Mammary microvascular endothelial cell (primary cell): ENCODE results near the gene CEACAM3. TPM values are rescaled to one million over a fixed set of nuclear protein-coding genes. Genes with fewer than 3 reads are reported as not detected.

ENCODE experiments used
- total RNA-seq: library from RNA; depleted of rRNA; stranded (reverse); fragments of >200 nt; gene quantifications from 2 replicates; pipeline ENCODE4 v1.2.3, GENCODE V29; 2015

Gene CEACAM3
- total RNA-seq: not detected in 2 replicates

GRCh38 chr19:41796362-41796761 lies at the start of gene CEACAM3:
Gene CEACAM3, plus strand, starts transcription at chr19:41796587. Its CDS starts 91 bp downstream, at chr19:41796678.

DNA sequence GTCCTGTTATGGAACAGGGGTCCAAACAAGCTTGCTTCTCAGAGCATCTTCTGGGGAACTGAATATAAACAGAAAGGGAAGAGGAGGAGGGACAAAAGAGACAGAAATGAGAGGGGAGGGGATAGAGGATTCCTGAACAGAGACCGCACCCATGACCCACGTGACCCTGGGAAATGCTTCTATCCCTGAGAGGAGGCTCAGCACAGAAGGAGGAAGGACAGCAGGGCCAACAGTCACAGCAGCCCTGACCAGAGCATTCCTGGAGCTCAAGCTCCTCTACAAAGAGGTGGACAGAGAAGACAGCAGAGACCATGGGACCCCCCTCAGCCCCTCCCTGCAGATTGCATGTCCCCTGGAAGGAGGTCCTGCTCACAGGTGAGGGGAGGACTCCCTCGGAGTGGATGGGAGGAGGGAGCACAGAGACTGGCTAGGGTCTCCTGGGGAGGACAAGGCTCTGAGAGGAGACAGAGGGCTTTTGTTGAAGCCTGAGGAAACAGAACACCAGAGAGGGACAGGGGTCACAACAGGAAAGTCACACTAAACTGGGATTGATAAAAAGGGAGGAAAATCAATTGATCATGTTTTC lies 41.0 kb upstream of the CEACAM3 start, which contains the start of gene CEACAM6:
Gene CEACAM6 (plus strand): TSS at position 203 of the 586 bp plus-strand sequence. CDS start 109 bp downstream, at position 312.

DNA sequence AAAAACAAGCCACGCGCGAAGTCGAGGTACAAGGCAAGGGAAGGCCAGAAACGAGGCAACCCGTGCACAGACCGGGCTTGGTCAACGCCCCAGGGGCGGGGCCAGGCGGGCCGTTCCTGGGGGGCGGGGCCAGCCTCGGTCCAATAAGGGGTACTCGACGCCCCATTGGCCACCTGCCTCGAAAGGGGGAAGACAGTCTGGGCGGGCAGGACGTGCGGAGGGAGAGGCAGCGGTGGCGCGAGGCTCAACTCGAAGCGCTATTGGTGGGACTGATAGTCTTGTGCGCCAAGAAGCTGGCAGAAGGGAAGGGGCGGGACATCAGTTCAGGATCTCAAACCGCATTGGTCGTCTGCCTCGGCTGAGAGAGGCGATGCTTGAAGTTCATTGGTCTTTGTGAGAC lies 48.2 kb downstream of the CEACAM3 start, which contains the start of gene LYPD4:
Gene LYPD4 (minus strand): TSS at position 83 of the 400 bp plus-strand sequence. CDS start 5,398 bp downstream, outside the sequence.

GRCh38 chr19:41845001-41845050 lies 48.4 kb downstream of the CEACAM3 start, which contains the start of gene DMRTC2:
Gene DMRTC2, plus strand, starts transcription at chr19:41845042. Its CDS starts 2,387 bp downstream, at chr19:41847429.

GRCh38 chr19:41859618-41860418 lies 63.4 kb downstream of the CEACAM3 start, which contains the start of gene RPS19:
Gene RPS19, plus strand, starts transcription at chr19:41860255. Its CDS starts 520 bp downstream, at chr19:41860775.

Other genes starting within 250 kb of the CEACAM3 start
- gene CEACAM21, start 220.4 kb upstream of the CEACAM3 start, total RNA-seq: 2.5 and 14.9 TPM in 2 replicates
- gene CEACAM4, start 169.5 kb upstream of the CEACAM3 start, total RNA-seq: not detected in 2 replicates
- gene CEACAM7, start 108.3 kb upstream of the CEACAM3 start, total RNA-seq: not detected in 2 replicates
- gene CEACAM5, start 88.0 kb upstream of the CEACAM3 start, total RNA-seq: not detected in 2 replicates
- gene CEACAM6, start 41.1 kb upstream of the CEACAM3 start, total RNA-seq: not detected in 2 replicates
- gene LYPD4, start 48.1 kb downstream of the CEACAM3 start, total RNA-seq: not detected in 2 replicates
- not detected in 2 replicates for gene DMRTC2, start 48.5 kb downstream of the CEACAM3 start, total RNA-seq
- 1,340 and 1,492 TPM in 2 replicates for gene RPS19, start 63.7 kb downstream of the CEACAM3 start, total RNA-seq
- gene CD79A, start 80.7 kb downstream of the CEACAM3 start, total RNA-seq: 0.10 and 0.47 TPM in 2 replicates
- 82.4 and 89.8 TPM in 2 replicates for gene ARHGEF1, start 86.6 kb downstream of the CEACAM3 start, total RNA-seq
- gene ERFL, start 131.9 kb downstream of the CEACAM3 start, total RNA-seq: not detected in 2 replicates
- gene RABAC1, start 162.7 kb downstream of the CEACAM3 start, total RNA-seq: 142 and 147 TPM in 2 replicates
- gene ATP1A3, start 197.6 kb downstream of the CEACAM3 start, total RNA-seq: not detected in 2 replicates